ENCODE data around the gene LGR5.
"Not testable (repeated sequence)": the region's sequence is repeated elsewhere in the genome, so short reads cannot be mapped to it uniquely, and the experiment has no call there.

The LGR5 gene

DNA sequence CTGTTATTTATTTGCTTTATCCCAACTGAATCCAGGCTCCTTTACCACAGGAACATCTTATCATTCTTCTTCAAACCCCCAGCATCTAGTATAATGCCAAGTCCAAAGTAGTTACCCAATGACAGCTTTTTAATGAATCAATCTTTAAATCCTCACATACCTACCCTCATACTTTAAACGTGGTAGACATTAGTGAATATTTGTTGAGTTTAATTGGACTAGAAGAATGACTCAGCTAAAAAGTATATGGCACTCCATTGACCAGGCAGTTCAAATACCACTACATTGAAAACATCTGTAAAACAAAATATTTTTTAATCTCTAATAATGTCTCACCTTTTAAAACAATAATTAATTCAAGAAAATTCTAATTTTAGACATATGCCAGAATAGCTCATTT lies 125.9 kb downstream of the LGR5 start:
- no peak for DNase-seq (ENCODE audit: low read depth)
- H3K4me3 ChIP-seq (replicated peaks; ENCODE audit: low read depth, low read length): no peak overlapping the region
- no peak for TF ChIP-seq CTCF (IDR thresholded peaks at IDR 0.05; ENCODE audit: low read length, missing control alignments)

DNA sequence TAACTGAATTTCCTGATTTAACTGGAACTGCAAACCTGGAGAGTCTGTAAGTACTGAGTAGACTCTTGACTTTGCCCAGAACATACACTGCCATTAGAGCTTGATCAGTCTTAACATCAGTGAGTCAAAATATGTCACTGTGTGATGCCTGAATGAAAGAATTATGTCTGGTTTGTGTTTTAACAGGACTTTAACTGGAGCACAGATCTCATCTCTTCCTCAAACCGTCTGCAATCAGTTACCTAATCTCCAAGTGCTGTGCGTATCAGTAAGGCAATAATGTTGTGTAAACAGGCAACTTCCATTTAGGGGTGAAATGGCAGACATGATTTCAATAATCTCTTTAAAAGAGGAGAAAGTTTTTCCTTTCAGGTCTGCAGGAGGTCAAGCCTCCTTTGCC lies 127.1 kb downstream of the LGR5 start:
- DNase-seq (ENCODE audit: low read depth): no peak
- no peak for TF ChIP-seq CTCF (IDR thresholded peaks at IDR 0.05; ENCODE audit: low read length, missing control alignments)
- H3K4me3 ChIP-seq (replicated peaks; ENCODE audit: low read depth, low read length): no peak overlapping the region

DNA sequence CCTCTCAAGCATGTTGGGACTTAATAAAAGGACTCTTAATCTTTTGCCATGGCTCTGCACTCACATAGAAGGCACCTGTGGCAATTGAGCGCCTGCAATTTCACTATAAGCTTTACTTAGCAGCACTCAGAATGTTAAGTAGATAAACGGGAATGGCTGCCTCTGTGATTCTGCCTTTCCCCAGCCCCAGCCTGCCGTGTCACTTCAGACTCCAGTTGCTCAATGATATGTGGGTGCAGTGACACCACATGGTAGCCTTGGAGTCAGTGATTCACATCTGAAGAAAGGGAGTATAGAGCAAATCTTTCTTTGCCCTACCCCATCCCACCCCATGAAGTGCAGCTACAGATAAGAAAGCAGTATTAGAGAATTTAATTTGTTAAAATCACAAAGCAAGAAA lies 127.9 kb downstream of the LGR5 start:
- no peak for DNase-seq (ENCODE audit: low read depth)
- no peak overlapping the region for H3K4me3 ChIP-seq (replicated peaks; ENCODE audit: low read depth, low read length)
- TF ChIP-seq CTCF (IDR thresholded peaks at IDR 0.05; ENCODE audit: low read length, missing control alignments): no peak

- H3K4me3 ChIP-seq (replicated peaks; ENCODE audit: low read depth, low read length): not testable (repeated sequence)
Measured at GRCh38 chr12:71569885-71570284, 130.3 kb downstream of the LGR5 start.

GRCh38 chr12:71576496-71576895 lies 136.9 kb downstream of the LGR5 start:
- no peak for DNase-seq (ENCODE audit: low read depth)
- no peak for TF ChIP-seq CTCF (IDR thresholded peaks at IDR 0.05; ENCODE audit: low read length, missing control alignments)
- no peak overlapping the region for H3K4me3 ChIP-seq (replicated peaks; ENCODE audit: low read depth, low read length)

More at GRCh38 chr12:71569885-71570284, 130.3 kb downstream of the LGR5 start:
- DNase-seq (ENCODE audit: low read depth): not testable (repeated sequence)

DNA sequence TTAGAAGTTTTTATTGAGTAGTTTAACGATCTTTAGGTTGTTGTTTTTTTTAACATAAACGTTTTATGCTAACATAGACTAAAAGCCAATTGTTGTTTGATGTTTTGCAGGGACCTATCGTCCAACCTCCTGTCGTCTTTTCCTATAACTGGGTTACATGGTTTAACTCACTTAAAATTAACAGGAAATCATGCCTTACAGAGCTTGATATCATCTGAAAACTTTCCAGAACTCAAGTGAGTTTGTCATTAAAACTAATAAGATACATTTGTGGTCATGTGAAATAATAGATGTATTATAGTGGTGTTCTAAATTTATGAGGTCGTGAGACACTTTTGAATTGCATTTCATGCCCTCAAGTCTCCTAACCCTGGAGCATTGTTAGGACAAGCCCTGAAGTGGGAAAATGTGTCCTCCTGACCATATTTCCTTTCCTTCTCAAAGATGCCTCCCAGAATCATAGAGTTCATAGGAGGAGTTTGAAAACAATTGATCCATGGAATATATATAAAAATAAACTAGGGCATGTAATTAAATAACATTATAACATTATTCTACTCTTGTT lies 139.2 kb downstream of the LGR5 start:
- no peak overlapping the region for H3K4me3 ChIP-seq (replicated peaks; ENCODE audit: low read depth, low read length)
- no peak for TF ChIP-seq CTCF (IDR thresholded peaks at IDR 0.05; ENCODE audit: low read length, missing control alignments)
- no peak for DNase-seq (ENCODE audit: low read depth)

DNA sequence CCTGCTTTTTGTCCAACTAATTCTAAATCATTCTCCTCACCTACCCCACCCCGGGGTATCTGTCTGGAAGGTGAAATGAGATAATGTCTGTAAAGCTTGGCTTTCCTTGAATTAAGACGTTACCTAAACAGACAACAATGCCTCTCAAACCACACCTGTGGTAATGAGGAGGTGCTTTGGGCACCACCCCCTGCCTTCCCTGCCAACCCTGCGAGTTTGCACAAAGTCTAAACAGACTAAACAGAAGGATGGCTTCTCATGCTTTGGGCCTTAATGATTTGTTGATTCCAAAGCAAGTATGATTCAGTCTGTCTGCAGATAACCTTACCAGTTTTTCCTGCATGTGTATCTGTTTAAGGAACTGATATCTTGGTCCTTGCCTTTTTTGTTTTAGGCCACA lies 141.6 kb downstream of the LGR5 start:
- no peak for DNase-seq (ENCODE audit: low read depth)
- no peak overlapping the region for H3K4me3 ChIP-seq (replicated peaks; ENCODE audit: low read depth, low read length)
- no peak for TF ChIP-seq CTCF (IDR thresholded peaks at IDR 0.05; ENCODE audit: low read length, missing control alignments)

All from fibroblast of pulmonary artery (primary cell).